ENCODE results near the gene FAAP100. TPM values are rescaled to one million over a fixed set of nuclear protein-coding genes. Genes with fewer than 3 reads are reported as not detected.

Gene FAAP100
- total RNA-seq, 1 experiment from 2014 or later, result 39.4 TPM

DNA sequence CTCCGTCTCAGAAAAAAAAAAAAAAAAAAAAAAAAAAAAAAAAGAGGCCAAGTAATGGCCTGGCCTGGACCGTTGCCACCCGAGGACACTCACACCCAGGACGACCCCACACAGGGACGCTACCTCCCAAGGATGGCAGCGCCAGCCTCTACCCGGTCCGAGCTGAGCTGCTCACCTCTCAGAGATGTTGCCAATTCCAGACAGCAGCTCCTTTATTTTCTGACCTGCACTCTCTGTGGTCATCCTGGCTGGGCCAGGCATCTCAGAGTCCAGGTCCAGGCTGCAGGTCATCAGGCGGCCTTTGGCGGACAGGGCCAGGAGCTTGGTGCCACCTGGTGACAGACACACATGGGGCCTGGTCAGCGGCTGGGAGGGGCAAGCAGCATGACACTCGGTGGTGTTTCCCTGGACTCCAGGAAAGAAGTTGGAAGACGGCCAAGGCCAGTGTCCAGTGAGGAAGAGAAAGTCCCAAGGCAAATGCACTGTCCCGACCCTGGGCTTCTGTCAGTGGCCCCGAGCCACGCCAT, 3.1 kb downstream of the FAAP100 start:
- DNase-seq, result no peak
- Mint-ChIP-seq H3K9me3 (ENCODE audit: low read depth, unreplicated experiment) (no peaks in the 10 kb centered on the region), H3K4me3 (ENCODE audit: low read depth, unreplicated experiment) (no peak overlapping the region), H3K27ac (ENCODE audit: unreplicated experiment) (no peak overlapping the region), H3K36me3 (ENCODE audit: insufficient read depth, unreplicated experiment) (peaks cover 88% of the 10 kb centered on the region), H3K4me1 (ENCODE audit: low read depth, unreplicated experiment) (peaks cover 8% of the 10 kb centered on the region), H3K27me3 (ENCODE audit: unreplicated experiment) (no peaks in the 10 kb centered on the region)
- TF ChIP-seq, protein P1, sequence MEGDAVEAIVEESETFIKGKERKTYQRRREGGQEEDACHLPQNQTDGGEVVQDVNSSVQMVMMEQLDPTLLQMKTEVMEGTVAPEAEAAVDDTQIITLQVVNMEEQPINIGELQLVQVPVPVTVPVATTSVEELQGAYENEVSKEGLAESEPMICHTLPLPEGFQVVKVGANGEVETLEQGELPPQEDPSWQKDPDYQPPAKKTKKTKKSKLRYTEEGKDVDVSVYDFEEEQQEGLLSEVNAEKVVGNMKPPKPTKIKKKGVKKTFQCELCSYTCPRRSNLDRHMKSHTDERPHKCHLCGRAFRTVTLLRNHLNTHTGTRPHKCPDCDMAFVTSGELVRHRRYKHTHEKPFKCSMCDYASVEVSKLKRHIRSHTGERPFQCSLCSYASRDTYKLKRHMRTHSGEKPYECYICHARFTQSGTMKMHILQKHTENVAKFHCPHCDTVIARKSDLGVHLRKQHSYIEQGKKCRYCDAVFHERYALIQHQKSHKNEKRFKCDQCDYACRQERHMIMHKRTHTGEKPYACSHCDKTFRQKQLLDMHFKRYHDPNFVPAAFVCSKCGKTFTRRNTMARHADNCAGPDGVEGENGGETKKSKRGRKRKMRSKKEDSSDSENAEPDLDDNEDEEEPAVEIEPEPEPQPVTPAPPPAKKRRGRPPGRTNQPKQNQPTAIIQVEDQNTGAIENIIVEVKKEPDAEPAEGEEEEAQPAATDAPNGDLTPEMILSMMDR (IDR thresholded peaks at IDR 0.05; ENCODE audit: unreplicated experiment), result no peak
- intact Hi-C loops (cut with micrococcal nuclease; ENCODE audit: unreplicated experiment), result no loop called here
- BruUV-seq (replicated peaks), result no TSS peak
- CTCF ChIA-PET, result no interaction called here

DNA sequence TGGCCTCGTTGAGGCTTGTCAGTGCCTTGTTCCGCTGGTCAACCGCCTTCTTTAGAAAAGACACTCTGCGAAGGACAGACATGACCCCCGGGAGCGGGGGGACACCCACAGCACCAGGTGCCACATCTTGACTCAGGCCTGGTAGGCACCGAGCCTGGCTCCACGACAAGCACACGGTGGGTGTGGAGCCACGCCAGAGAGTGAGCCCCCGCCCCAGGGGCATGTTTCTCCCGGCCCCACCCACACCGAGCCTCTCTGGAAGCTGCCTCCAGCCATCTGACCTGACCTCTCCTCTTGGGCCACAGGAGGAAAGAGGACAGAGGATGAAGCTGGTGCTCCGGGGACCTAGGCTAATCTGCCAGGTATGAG, 4.6 kb downstream of the FAAP100 start:
- TF ChIP-seq, protein P1 (IDR thresholded peaks at IDR 0.05; ENCODE audit: unreplicated experiment), result no peak
- intact Hi-C loops (cut with micrococcal nuclease; ENCODE audit: unreplicated experiment), result no loop called here
- BruUV-seq (replicated peaks), result no TSS peak
- DNase-seq, result no peak
- H3K27me3 Mint-ChIP-seq (ENCODE audit: unreplicated experiment), result no peaks in the 10 kb centered on the region
- H3K36me3 Mint-ChIP-seq (ENCODE audit: insufficient read depth, unreplicated experiment), result peaks cover 73% of the 10 kb centered on the region
- H3K4me1 Mint-ChIP-seq (ENCODE audit: low read depth, unreplicated experiment), result no peaks in the 10 kb centered on the region
- CTCF ChIA-PET, result no interaction called here
- H3K9me3 Mint-ChIP-seq (ENCODE audit: low read depth, unreplicated experiment), result no peaks in the 10 kb centered on the region
- H3K4me3 Mint-ChIP-seq (ENCODE audit: low read depth, unreplicated experiment), result no peak overlapping the region
- H3K27ac Mint-ChIP-seq (ENCODE audit: unreplicated experiment), result no peak overlapping the region

DNA sequence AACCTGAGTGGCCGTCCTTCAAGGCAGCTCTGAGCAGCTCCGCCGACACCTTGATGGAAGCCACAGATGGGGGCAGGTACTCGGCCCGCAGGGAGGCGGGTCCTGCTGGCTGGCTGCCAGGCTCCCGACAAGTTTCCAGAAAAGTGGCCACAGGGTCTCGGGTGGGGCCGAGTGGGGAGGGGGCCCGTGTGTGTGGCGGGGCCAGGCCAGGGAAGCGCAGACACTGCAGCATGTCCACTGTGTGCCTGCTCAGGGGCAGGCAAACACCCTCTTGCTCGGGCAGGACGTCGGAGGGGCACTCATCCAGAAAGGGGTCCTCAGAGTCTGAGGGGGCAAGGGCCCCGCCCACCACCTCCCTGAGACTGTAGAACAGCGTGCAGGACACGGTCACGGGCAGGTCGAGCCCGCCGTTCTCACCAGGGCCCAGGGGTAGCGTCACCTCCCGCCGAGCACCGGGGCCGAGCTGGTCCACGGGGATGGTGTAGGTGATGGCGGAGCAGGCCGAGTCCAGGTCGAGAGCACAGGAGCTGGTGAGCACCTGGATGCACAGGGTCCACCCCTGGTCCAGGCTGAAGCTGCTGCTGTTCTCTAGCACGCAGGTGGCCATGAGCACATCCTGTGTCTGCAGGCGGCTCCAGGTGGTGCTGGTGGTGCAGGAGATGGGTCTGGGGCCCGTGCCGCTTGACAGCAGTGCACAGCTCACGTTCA, 5.1 kb downstream of the FAAP100 start:
- Mint-ChIP-seq H3K27me3 (ENCODE audit: unreplicated experiment) (no peaks in the 10 kb centered on the region), H3K36me3 (ENCODE audit: insufficient read depth, unreplicated experiment) (peaks cover 68% of the 10 kb centered on the region), H3K4me1 (ENCODE audit: low read depth, unreplicated experiment) (no peaks in the 10 kb centered on the region), H3K4me3 (ENCODE audit: low read depth, unreplicated experiment) (no peak overlapping the region), H3K9me3 (ENCODE audit: low read depth, unreplicated experiment) (no peaks in the 10 kb centered on the region), H3K27ac (ENCODE audit: unreplicated experiment) (no peak overlapping the region)
- CTCF ChIA-PET, result interaction anchor here (0.6 to 0.7 kb wide), 2 partner anchors 24 to 39 kb away, joined by 3 to 4 read pairs; no protein-coding TSS in a partner anchor
- DNase-seq, result no peak
- BruUV-seq (replicated peaks), result no TSS peak
- TF ChIP-seq, protein P1 (IDR thresholded peaks at IDR 0.05; ENCODE audit: unreplicated experiment), result no peak
- intact Hi-C loops (cut with micrococcal nuclease; ENCODE audit: unreplicated experiment), result no loop called here

DNA sequence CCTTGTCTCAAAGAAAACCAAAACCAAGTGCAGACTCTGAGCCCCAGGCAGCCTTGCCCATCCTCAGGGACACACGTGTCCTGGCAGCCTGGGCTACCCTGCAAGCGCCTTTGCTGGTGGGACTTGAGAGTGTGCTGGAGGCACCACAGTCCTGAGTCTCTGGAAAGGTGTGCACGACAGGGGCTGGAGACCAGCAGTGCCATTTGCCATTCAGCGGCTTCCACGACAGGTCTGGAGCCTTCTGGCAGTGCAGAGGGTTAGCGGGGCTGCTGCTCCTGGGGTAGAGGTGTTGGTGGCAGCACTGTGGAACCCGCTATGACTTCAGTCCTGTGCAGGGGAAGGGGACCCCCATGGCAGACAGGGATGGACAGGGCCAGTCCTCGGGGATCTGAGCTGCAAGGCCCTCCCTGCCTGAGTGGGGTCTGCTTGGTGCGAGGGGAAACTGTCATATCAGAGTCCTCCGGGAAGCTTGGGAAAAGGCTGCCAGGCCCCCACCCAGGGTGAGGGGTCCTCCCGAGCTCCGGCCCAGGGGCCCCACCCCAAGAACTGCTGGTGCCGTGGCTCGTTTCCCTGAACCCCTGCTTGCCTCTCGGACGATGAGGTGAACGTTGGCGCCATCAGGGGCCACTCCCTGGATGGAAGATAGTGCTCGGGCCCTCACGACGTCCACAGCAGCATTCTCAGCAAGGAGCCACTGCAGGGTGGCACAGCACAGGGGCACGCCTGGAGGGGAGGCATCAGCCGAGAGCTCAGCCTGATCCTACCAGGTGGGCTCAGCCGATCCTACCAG, 6.8 kb downstream of the FAAP100 start:
- no peak overlapping the region for H3K4me3 Mint-ChIP-seq (ENCODE audit: low read depth, unreplicated experiment)
- intact Hi-C loops (cut with micrococcal nuclease; ENCODE audit: unreplicated experiment), result no loop called here
- TF ChIP-seq, protein P1 (IDR thresholded peaks at IDR 0.05; ENCODE audit: unreplicated experiment), result no peak
- no TSS peak for BruUV-seq (replicated peaks)
- CTCF ChIA-PET, result interaction anchor here (0.6 kb wide), 1 partner anchor 335 kb away, joined by 3 read pairs; no protein-coding TSS in a partner anchor
- no peak overlapping the region for H3K27ac Mint-ChIP-seq (ENCODE audit: unreplicated experiment)
- no peak for DNase-seq
- H3K9me3 Mint-ChIP-seq (ENCODE audit: low read depth, unreplicated experiment), result no peaks in the 10 kb centered on the region
- H3K4me1 Mint-ChIP-seq (ENCODE audit: low read depth, unreplicated experiment), result no peaks in the 10 kb centered on the region
- H3K27me3 Mint-ChIP-seq (ENCODE audit: unreplicated experiment), result no peaks in the 10 kb centered on the region
- peaks cover 52% of the 10 kb centered on the region for H3K36me3 Mint-ChIP-seq (ENCODE audit: insufficient read depth, unreplicated experiment)
